Loucy (cell line): Measurements from ENCODE around the gene TAF1A.

ENCODE experiments used
- CTCF ChIP-seq: fragments of 200-600 bp; sonication (generic); conservative IDR thresholded peaks from 2 replicates; pipeline ENCODE4 v1.5.1; 2014; ENCODE audit warnings: mild to moderate bottlenecking, antibody characterized with exemption, low read length
- EZH2phosphoT487 ChIP-seq: fragments of 200-600 bp; IDR thresholded peaks from 2 replicates; pipeline ENCODE4 v1.6.1; 2018; ENCODE audit warnings: antibody characterized with exemption, mild to moderate bottlenecking, moderate library complexity, borderline replicate concordance

- TF ChIP-seq CTCF: no peak
- TF ChIP-seq EZH2phosphoT487: no peak
These were observed 41.6 kb downstream of the TAF1A start, which contains the start of gene HHIPL2 for GRCh38 chr1:222547944-222548671.
